Endometrium (tissue), 2 donors: ENCODE data around the gene STYXL1.

Experiments used
- FAIRE-seq: peaks from 2 replicates; lab custom pipeline; 2012; peaks lifted over from hg19 to GRCh38; lab: Jason Lieb, UNC
- donor health status: control.
- donor health status: control.

STYXL1 gene

GRCh38 chr7:75955331-75955955 is 92.4 kb downstream of the STYXL1 start:
- FAIRE-seq: no peak

- FAIRE-seq: no peak
Measured at GRCh38 chr7:75953931-75954330, 93.9 kb downstream of the STYXL1 start.

GRCh38 chr7:75953431-75953830 is 94.4 kb downstream of the STYXL1 start:
- no peak for FAIRE-seq

GRCh38 chr7:75951506-75951905 is 96.3 kb downstream of the STYXL1 start:
- no peak for FAIRE-seq

GRCh38 chr7:75950111-75950681 is 97.6 kb downstream of the STYXL1 start:
- FAIRE-seq: no peak

- no peak for FAIRE-seq
Measured at GRCh38 chr7:75948179-75948578, 99.6 kb downstream of the STYXL1 start.
